ENCODE data around the gene CYP2J2. TPM values are rescaled to one million over a fixed set of nuclear protein-coding genes. Genes with fewer than 3 reads are reported as not detected.

CYP2J2 gene
- total RNA-seq, 1 experiment from 2014 or later, result 0.29 TPM

DNA sequence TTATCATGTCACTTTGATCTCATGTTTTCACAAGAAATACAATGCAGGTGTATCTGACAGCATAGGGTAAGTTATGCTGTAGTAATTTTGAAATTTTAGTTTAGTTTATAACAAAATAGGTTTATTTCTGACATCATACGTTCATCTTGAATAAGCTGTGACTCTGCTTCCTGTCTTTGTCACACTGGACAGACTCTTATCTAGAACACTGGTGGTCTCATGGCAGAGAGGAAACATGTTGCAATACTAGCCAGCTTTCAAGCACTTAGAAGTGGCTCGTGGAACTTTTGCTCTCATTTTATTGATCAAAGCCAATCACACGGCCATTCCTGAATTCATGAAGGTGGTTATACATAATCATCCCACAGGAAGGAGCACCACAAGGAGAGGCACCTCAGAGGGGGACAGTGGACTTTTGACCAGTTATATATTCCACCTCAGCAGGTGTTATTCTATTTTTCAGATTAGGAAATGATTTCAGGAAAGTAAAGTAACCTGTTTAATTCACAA, 46.5 kb downstream of the CYP2J2 start:
- no peak for DNase-seq
- TF ChIP-seq, protein P1, sequence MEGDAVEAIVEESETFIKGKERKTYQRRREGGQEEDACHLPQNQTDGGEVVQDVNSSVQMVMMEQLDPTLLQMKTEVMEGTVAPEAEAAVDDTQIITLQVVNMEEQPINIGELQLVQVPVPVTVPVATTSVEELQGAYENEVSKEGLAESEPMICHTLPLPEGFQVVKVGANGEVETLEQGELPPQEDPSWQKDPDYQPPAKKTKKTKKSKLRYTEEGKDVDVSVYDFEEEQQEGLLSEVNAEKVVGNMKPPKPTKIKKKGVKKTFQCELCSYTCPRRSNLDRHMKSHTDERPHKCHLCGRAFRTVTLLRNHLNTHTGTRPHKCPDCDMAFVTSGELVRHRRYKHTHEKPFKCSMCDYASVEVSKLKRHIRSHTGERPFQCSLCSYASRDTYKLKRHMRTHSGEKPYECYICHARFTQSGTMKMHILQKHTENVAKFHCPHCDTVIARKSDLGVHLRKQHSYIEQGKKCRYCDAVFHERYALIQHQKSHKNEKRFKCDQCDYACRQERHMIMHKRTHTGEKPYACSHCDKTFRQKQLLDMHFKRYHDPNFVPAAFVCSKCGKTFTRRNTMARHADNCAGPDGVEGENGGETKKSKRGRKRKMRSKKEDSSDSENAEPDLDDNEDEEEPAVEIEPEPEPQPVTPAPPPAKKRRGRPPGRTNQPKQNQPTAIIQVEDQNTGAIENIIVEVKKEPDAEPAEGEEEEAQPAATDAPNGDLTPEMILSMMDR (IDR thresholded peaks at IDR 0.05; ENCODE audit: insufficient read depth in 1 of 2, low read depth in 1 of 2, low read length in 1 of 2, severe bottlenecking in 1 of 2, unreplicated experiment in 1 of 2), result no peak
- no peak overlapping the region for H3K27ac Mint-ChIP-seq (ENCODE audit: unreplicated experiment)
- intact Hi-C loops (cut with micrococcal nuclease; ENCODE audit: unreplicated experiment), result loop anchor here (1.0 kb wide), 2 partner anchors 23 to 67 kb away; no protein-coding TSS in a partner anchor
- ChIA-PET POLR2A (no interaction called here), CTCF (interaction anchor here (4.6 kb wide), 1 partner anchor 67 kb away, joined by 44 read pairs; no protein-coding TSS in a partner anchor)
- no peaks in the 10 kb centered on the region for H3K36me3 ChIP-seq (ENCODE audit: control insufficient read depth, insufficient read depth, low read length)
- H3K4me1 Mint-ChIP-seq (ENCODE audit: low read depth, unreplicated experiment), result no peaks in the 10 kb centered on the region
- no peak overlapping the region for H3K4me3 Mint-ChIP-seq (ENCODE audit: unreplicated experiment)
- BruUV-seq (replicated peaks), result no TSS peak
- H3K27me3 Mint-ChIP-seq (ENCODE audit: insufficient read depth, unreplicated experiment), result no peaks in the 10 kb centered on the region
- H3K9me3 Mint-ChIP-seq (ENCODE audit: unreplicated experiment), result no peaks in the 10 kb centered on the region
- H3K27me3 ChIP-seq (replicated peaks; ENCODE audit: control insufficient read depth, insufficient read depth, low read length), result no peaks in the 10 kb centered on the region
- no peaks in the 10 kb centered on the region for H3K36me3 Mint-ChIP-seq (ENCODE audit: insufficient read depth, unreplicated experiment)
- H3K4me1 ChIP-seq, result no peaks in the 10 kb centered on the region
- no peaks in the 10 kb centered on the region for H3K9me3 ChIP-seq
- no peak overlapping the region for H3K4me3 ChIP-seq (ENCODE audit: low read depth, low read length)

- Mint-ChIP-seq H3K27ac (ENCODE audit: unreplicated experiment) (no peak overlapping the region), H3K9me3 (ENCODE audit: unreplicated experiment) (no peaks in the 10 kb centered on the region)
- CTCF ChIA-PET, result interaction anchor here (4.6 kb wide), 1 partner anchor 67 kb away, joined by 44 read pairs; no protein-coding TSS in a partner anchor
Observed at GRCh38 chr1:59879574-59879973, 47.0 kb downstream of the CYP2J2 start.

DNA sequence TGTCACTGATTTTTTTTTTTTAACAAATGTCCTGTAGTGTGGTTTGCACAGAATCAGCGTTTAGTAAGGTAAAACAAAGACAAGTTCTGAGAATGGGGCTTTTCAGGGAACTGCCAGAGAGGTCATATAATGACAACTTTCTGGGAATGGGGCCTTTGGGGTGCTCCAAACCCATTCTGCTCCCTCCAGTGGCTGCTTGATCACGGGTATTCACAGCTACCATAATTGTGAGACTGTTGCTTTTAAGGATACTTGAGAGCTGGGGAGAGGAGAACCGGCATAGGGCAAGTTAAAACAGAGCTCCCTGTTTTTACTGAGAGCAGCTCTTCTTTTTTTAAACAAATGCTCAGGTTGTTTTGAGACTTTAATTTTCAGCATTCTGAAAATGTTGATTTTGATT, 48.2 kb downstream of the CYP2J2 start:
- DNase-seq, result no peak
- Histone ChIP-seq H3K4me1 (no peaks in the 10 kb centered on the region), H3K4me3 (ENCODE audit: low read depth, low read length) (no peak overlapping the region), H3K9me3 (no peaks in the 10 kb centered on the region), H3K36me3 (ENCODE audit: control insufficient read depth, insufficient read depth, low read length) (no peaks in the 10 kb centered on the region), H3K27me3 (replicated peaks; ENCODE audit: control insufficient read depth, insufficient read depth, low read length) (no peaks in the 10 kb centered on the region)
- no peak overlapping the region for H3K4me3 Mint-ChIP-seq (ENCODE audit: unreplicated experiment)
- TF ChIP-seq, protein P1 (IDR thresholded peaks at IDR 0.05; ENCODE audit: insufficient read depth in 1 of 2, low read depth in 1 of 2, low read length in 1 of 2, severe bottlenecking in 1 of 2, unreplicated experiment in 1 of 2), result no peak
- intact Hi-C loops (cut with micrococcal nuclease; ENCODE audit: unreplicated experiment), result no loop called here
- no peak overlapping the region for H3K27ac Mint-ChIP-seq (ENCODE audit: unreplicated experiment)
- H3K36me3 Mint-ChIP-seq (ENCODE audit: insufficient read depth, unreplicated experiment), result no peaks in the 10 kb centered on the region
- CTCF ChIA-PET, result interaction anchor here (0.6 to 4.6 kb wide), 2 partner anchors 55 to 68 kb away, joined by 3 to 44 read pairs; no protein-coding TSS in a partner anchor
- no peaks in the 10 kb centered on the region for H3K9me3 Mint-ChIP-seq (ENCODE audit: unreplicated experiment)
- H3K4me1 Mint-ChIP-seq (ENCODE audit: low read depth, unreplicated experiment), result no peaks in the 10 kb centered on the region
- POLR2A ChIA-PET, result no interaction called here
- no peaks in the 10 kb centered on the region for H3K27me3 Mint-ChIP-seq (ENCODE audit: insufficient read depth, unreplicated experiment)
- no TSS peak for BruUV-seq (replicated peaks)

More at GRCh38 chr1:59879574-59879973, 47.0 kb downstream of the CYP2J2 start:
- H3K4me1 Mint-ChIP-seq (ENCODE audit: low read depth, unreplicated experiment), result no peaks in the 10 kb centered on the region
- BruUV-seq (replicated peaks), result no TSS peak
- intact Hi-C loops (cut with micrococcal nuclease; ENCODE audit: unreplicated experiment), result loop anchor here (1.0 kb wide), 2 partner anchors 24 to 68 kb away; no protein-coding TSS in a partner anchor
- no peaks in the 10 kb centered on the region for H3K27me3 Mint-ChIP-seq (ENCODE audit: insufficient read depth, unreplicated experiment)
- Histone ChIP-seq H3K4me3 (ENCODE audit: low read depth, low read length) (no peak overlapping the region), H3K4me1 (no peaks in the 10 kb centered on the region), H3K9me3 (no peaks in the 10 kb centered on the region), H3K27me3 (replicated peaks; ENCODE audit: control insufficient read depth, insufficient read depth, low read length) (no peaks in the 10 kb centered on the region), H3K36me3 (ENCODE audit: control insufficient read depth, insufficient read depth, low read length) (no peaks in the 10 kb centered on the region)
- peak; percentile 67 to 70 for DNase-seq
- TF ChIP-seq, protein P1 (IDR thresholded peaks at IDR 0.05; ENCODE audit: insufficient read depth in 1 of 2, low read depth in 1 of 2, low read length in 1 of 2, severe bottlenecking in 1 of 2, unreplicated experiment in 1 of 2), result peak; percentile 39 to 41
- no peaks in the 10 kb centered on the region for H3K36me3 Mint-ChIP-seq (ENCODE audit: insufficient read depth, unreplicated experiment)
- no peak overlapping the region for H3K4me3 Mint-ChIP-seq (ENCODE audit: unreplicated experiment)
- POLR2A ChIA-PET, result interaction anchor here (0.6 kb wide), 1 partner anchor 68 kb away, joined by 3 read pairs; no protein-coding TSS in a partner anchor

Data from Caco-2 (cell line).